Measurements from ENCODE around the gene RTP3. TPM values are rescaled to one million over a fixed set of nuclear protein-coding genes. Genes with fewer than 3 reads are reported as not detected.

Gene RTP3
- total and polyA plus RNA-seq, 2 donors (not counting 1 experiment from before 2014, with no cell fraction given), result not detected

GRCh38 chr3:46545818-46546630, 48.2 kb downstream of the RTP3 start:
- Histone ChIP-seq H3K4me1 (ENCODE audit: control insufficient read depth in 2 of 2, insufficient read depth in 2 of 2, low read length in 2 of 2) (peaks cover 20 to 36% of the 10 kb centered on the region in 2 donors), H3K9me3 (ENCODE audit: control extremely low read depth in 1 of 3, control insufficient read depth in 2 of 3, insufficient read depth in 1 of 3, low read length in 2 of 3) (no peaks in the 10 kb centered on the region), H3K36me3 (replicated peaks in 1 of 2; ENCODE audit: control extremely low read depth in 1 of 2, control insufficient read depth in 1 of 2, extremely low read depth in 1 of 2, insufficient read depth in 2 of 2, low read length in 1 of 2) (no peaks in the 10 kb centered on the region), H3K27ac (ENCODE audit: low read length in 2 of 2) (no peak overlapping the region), H4K20me1 (ENCODE audit: control insufficient read depth, insufficient read depth, low read length, poor library complexity, severe bottlenecking) (no peaks in the 10 kb centered on the region), H3K9ac (ENCODE audit: low read length) (no peak overlapping the region), H3K4me3 (ENCODE audit: control extremely low read depth in 1 of 5, extremely low read depth in 1 of 5, insufficient read depth in 1 of 5, low read depth in 2 of 5, low read length in 4 of 5) (no peak overlapping the region), H2AFZ (ENCODE audit: insufficient read depth, low read depth, low read length, poor library complexity, severe bottlenecking) (no peak overlapping the region), H3K79me2 (ENCODE audit: control insufficient read depth, insufficient read depth, low read length) (no peaks in the 10 kb centered on the region), H3K4me2 (replicated peaks; ENCODE audit: low read depth, low read length, poor library complexity, severe bottlenecking) (no peak overlapping the region), H3K27me3 (replicated peaks in 1 of 4; ENCODE audit: control extremely low read depth in 1 of 4, control insufficient read depth in 3 of 4, insufficient read depth in 4 of 4, low read length in 3 of 4) (peaks cover 0 to 6% (median 0%) of the 10 kb centered on the region in 4 experiments)
- H3K4me1 Mint-ChIP-seq, result peaks cover 53% of the 10 kb centered on the region
- H3K27ac Mint-ChIP-seq, result no peak overlapping the region
- ATAC-seq (ENCODE audit: low read depth), result no peak
- WGBS (ENCODE audit: insufficient coverage), result 100% methylated on average over 1 of the region's 6 CpGs
- POLR2A ChIA-PET, result interaction anchor here (0.8 kb wide), 1 partner anchor 43 kb away, joined by 7 read pairs; no protein-coding TSS in a partner anchor
- CTCF ChIA-PET, result interaction anchor here (0.6 to 3.1 kb wide), 4 partner anchors 12 to 58 kb away, joined by 4 to 21 read pairs (median 4); no protein-coding TSS in a partner anchor
- intact Hi-C loops (cut with micrococcal nuclease), result no loop called here
- H3K9me3 Mint-ChIP-seq (ENCODE audit: insufficient read depth), result no peaks in the 10 kb centered on the region
- peaks cover 6% of the 10 kb centered on the region for H3K27me3 Mint-ChIP-seq
- DNase-seq, result no peak
- TF ChIP-seq EZH2 (IDR thresholded peaks at IDR 0.05; ENCODE audit: borderline replicate concordance, insufficient read depth, low read depth, low read length, poor library complexity, severe bottlenecking) (no peak), CTCF (IDR thresholded peaks at IDR 0.05) (no peak)
- H3K4me3 Mint-ChIP-seq, result no peak overlapping the region

- WGBS (ENCODE audit: insufficient coverage), result no CpG with 5 or more reads among the region's 1 CpG
- no peaks in the 10 kb centered on the region for H3K9me3 ChIP-seq (ENCODE audit: control extremely low read depth in 1 of 3, control insufficient read depth in 2 of 3, insufficient read depth in 1 of 3, low read length in 2 of 3)
- no peak overlapping the region for H3K27ac ChIP-seq (ENCODE audit: low read length in 2 of 2)
- no peak overlapping the region for H3K4me2 ChIP-seq (replicated peaks; ENCODE audit: low read depth, low read length, poor library complexity, severe bottlenecking)
- peaks cover 45% of the 10 kb centered on the region for H3K4me1 Mint-ChIP-seq
- no peaks in the 10 kb centered on the region for H4K20me1 ChIP-seq (ENCODE audit: control insufficient read depth, insufficient read depth, low read length, poor library complexity, severe bottlenecking)
- POLR2A ChIA-PET, result interaction anchor here (0.8 kb wide), 1 partner anchor 44 kb away, joined by 7 read pairs; no protein-coding TSS in a partner anchor
- no peaks in the 10 kb centered on the region for H3K79me2 ChIP-seq (ENCODE audit: control insufficient read depth, insufficient read depth, low read length)
- ATAC-seq (ENCODE audit: low read depth), result no peak
- CTCF ChIA-PET, result interaction anchor here (1.0 to 3.1 kb wide), 3 partner anchors 11 to 59 kb away, joined by 4 to 21 read pairs (median 4); no protein-coding TSS in a partner anchor
- TF ChIP-seq EZH2 (IDR thresholded peaks at IDR 0.05; ENCODE audit: borderline replicate concordance, insufficient read depth, low read depth, low read length, poor library complexity, severe bottlenecking), result no peak
- no peak for TF ChIP-seq CTCF (IDR thresholded peaks at IDR 0.05)
- DNase-seq, result no peak
- intact Hi-C loops (cut with micrococcal nuclease), result no loop called here
- H3K27ac Mint-ChIP-seq, result no peak overlapping the region
- H3K27me3 ChIP-seq (replicated peaks in 1 of 4; ENCODE audit: control extremely low read depth in 1 of 4, control insufficient read depth in 3 of 4, insufficient read depth in 4 of 4, low read length in 3 of 4), result peaks cover 0 to 6% (median 0%) of the 10 kb centered on the region in 4 experiments
- peaks cover 13 to 26% of the 10 kb centered on the region in 2 donors for H3K4me1 ChIP-seq (ENCODE audit: control insufficient read depth in 2 of 2, insufficient read depth in 2 of 2, low read length in 2 of 2)
- H3K4me3 Mint-ChIP-seq, result no peak overlapping the region
- no peak overlapping the region for H3K4me3 ChIP-seq (ENCODE audit: control extremely low read depth in 1 of 5, extremely low read depth in 1 of 5, insufficient read depth in 1 of 5, low read depth in 2 of 5, low read length in 4 of 5)
- no peaks in the 10 kb centered on the region for H3K9me3 Mint-ChIP-seq (ENCODE audit: insufficient read depth)
- H2AFZ ChIP-seq (ENCODE audit: insufficient read depth, low read depth, low read length, poor library complexity, severe bottlenecking), result no peak overlapping the region
- no peaks in the 10 kb centered on the region for H3K36me3 ChIP-seq (replicated peaks in 1 of 2; ENCODE audit: control extremely low read depth in 1 of 2, control insufficient read depth in 1 of 2, extremely low read depth in 1 of 2, insufficient read depth in 2 of 2, low read length in 1 of 2)
- H3K27me3 Mint-ChIP-seq, result peaks cover 6% of the 10 kb centered on the region
- no peak overlapping the region for H3K9ac ChIP-seq (ENCODE audit: low read length)
Measured at GRCh38 chr3:46546896-46547440, 49.2 kb downstream of the RTP3 start.

Data from B cell (primary cell).